ENCODE results near the gene MED8. TPM values are rescaled to one million over a fixed set of nuclear protein-coding genes. Genes with fewer than 3 reads are reported as not detected.

Gene MED8
- total RNA-seq, 1 experiment from 2014 or later, result 36.0 TPM

- no peak for TF ChIP-seq REST (IDR thresholded peaks at IDR 0.05; ENCODE audit: low read depth)
- TF ChIP-seq JUND (IDR thresholded peaks at IDR 0.05), result no peak
- no peak for TF ChIP-seq ELF1 (IDR thresholded peaks at IDR 0.05; ENCODE audit: borderline replicate concordance, low read depth)
- no peak for TF ChIP-seq EZH2 (IDR thresholded peaks at IDR 0.05)
- no peak; the same call in 1 of the 2 replicates for TF ChIP-seq POLR2AphosphoS5 (IDR thresholded peaks at IDR 0.05; ENCODE audit: low read depth, low read length)
- TF ChIP-seq RAD21 (IDR thresholded peaks at IDR 0.05; ENCODE audit: low read depth), result no peak
- no peak for TF ChIP-seq SIN3A (IDR thresholded peaks at IDR 0.05; ENCODE audit: low read depth)
These were observed 7.4 kb downstream of the MED8 start (continued) for GRCh38 chr1:43382027-43382779.

GRCh38 chr1:43381612-43382011 is 8.0 kb downstream of the MED8 start:
- POLR2A ChIA-PET, result interaction anchor here (1.4 kb wide), 1 partner anchor 14 kb away, joined by 5 read pairs; the partner anchor contains the start of gene ELOVL1
- no peaks in the 10 kb centered on the region for H3K27me3 ChIP-seq (ENCODE audit: insufficient read depth, low read length)
- no peak overlapping the region for H3K4me2 ChIP-seq (ENCODE audit: low read length)
- no peaks in the 10 kb centered on the region for H3K9me2 ChIP-seq (ENCODE audit: insufficient read depth)
- CTCF ChIA-PET, result no interaction called here
- no peaks in the 10 kb centered on the region for H3K79me2 ChIP-seq (ENCODE audit: insufficient read depth, low read length)
- BruUV-seq (replicated peaks), result no TSS peak
- no peak overlapping the region for H2AFZ ChIP-seq (ENCODE audit: low read depth, low read length, poor library complexity, severe bottlenecking)
- H3K9me3 ChIP-seq (ENCODE audit: control insufficient read depth in 1 of 2, insufficient read depth in 1 of 2, low read depth in 1 of 2, low read length in 2 of 2), result no peaks in the 10 kb centered on the region
- DNase-seq (ENCODE audit: low read depth, low spot score) (no peak), ATAC-seq (no peak)
- H3K36me3 ChIP-seq (ENCODE audit: control insufficient read depth in 1 of 2, insufficient read depth in 2 of 2, low read length in 2 of 2), result peaks cover 17 to 29% of the 10 kb centered on the region in 2 experiments
- H4K20me1 ChIP-seq (ENCODE audit: insufficient read depth), result no peaks in the 10 kb centered on the region
- RAD21 ChIA-PET (ENCODE audit: low non-redundant PET in 1 of 2, low total read pairs in 2 of 2, uncharacterized antibody in 2 of 2, unreplicated experiment in 2 of 2), result interaction anchor here in 1 of 2 experiments (0.7 kb wide), 1 partner anchor 24 kb away, joined by 7 read pairs; no protein-coding TSS in a partner anchor
- H3K4me1 ChIP-seq (ENCODE audit: control insufficient read depth in 1 of 2, insufficient read depth in 2 of 2, low read length in 2 of 2), result no peaks in the 10 kb centered on the region
- H3K27ac ChIP-seq (ENCODE audit: low read depth, low read length), result no peak overlapping the region
- H3K9ac ChIP-seq (ENCODE audit: low read length), result no peak overlapping the region
- H3K4me3 ChIP-seq (replicated peaks in 1 of 2; ENCODE audit: low read depth in 1 of 2, low read length in 2 of 2), result no peak overlapping the region
- intact Hi-C loops (cut with micrococcal nuclease), result no loop called here
- TF ChIP-seq ZNF274 (IDR thresholded peaks at IDR 0.05; ENCODE audit: low read depth, low read length) (no peak), REST (IDR thresholded peaks at IDR 0.05; ENCODE audit: low read depth) (no peak), ATF3 (IDR thresholded peaks at IDR 0.05) (no peak), CEBPB (IDR thresholded peaks at IDR 0.05; ENCODE audit: low read depth) (no peak), ZBTB33 (IDR thresholded peaks at IDR 0.05; ENCODE audit: extremely low read depth, insufficient replicate concordance, low read length) (no peak)

Data from HCT116 (cell line).